GM12878 (cell line): ENCODE results near the gene RANBP17.

Experiments used
- GATAD2B ChIP-seq: fragments of 450-650 bp; conservative IDR thresholded peaks from 2 replicates; pipeline ENCODE4 v1.6.1; 2017; ENCODE audit warnings: low read depth, mild to moderate bottlenecking, moderate library complexity
- ZBTB33 ChIP-seq: fragments of 450-650 bp; IDR thresholded peaks from 2 replicates; pipeline ENCODE4 v1.6.1; 2017; ENCODE audit warnings: mild to moderate bottlenecking

- no peak for TF ChIP-seq GATAD2B
- no peak for TF ChIP-seq ZBTB33
Measured at GRCh38 chr5:171306781-171307591, 445.2 kb downstream of the RANBP17 start.
